ENCODE results near the gene STK24.

The STK24 gene

DNA sequence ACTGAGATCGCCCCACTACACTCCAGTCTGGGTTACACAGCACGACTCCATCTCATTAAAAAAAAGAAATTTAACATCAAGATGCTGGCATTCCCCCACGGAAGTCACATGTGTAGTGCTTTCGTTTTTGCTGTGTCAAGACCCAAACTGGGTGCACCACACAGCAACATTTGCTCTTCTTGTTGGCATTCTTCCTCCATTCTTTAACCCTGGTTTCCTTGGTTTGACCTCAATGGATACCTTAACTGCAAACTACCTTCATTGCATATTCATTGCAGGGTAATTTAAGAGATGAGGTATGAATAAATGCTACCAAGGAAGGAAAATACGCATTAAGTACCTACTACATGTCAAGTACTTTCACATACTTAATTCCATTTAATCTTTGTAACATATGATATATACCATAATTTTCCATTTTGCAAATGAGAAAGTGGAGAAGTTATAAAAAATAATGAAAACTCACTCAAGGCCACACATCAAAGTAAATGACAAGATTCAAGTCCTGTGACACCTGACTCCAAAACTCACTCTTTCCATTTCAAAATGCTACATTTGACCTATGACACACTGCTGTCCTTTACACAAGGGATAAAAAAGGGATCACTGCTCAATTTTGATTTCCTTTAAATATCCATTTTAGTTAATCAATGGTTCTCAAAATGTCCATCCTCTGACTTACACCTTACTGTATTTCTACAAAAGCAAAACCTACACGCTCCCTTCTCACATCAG lies 59.2 kb downstream of the STK24 start:
- H3K36me3 Mint-ChIP-seq (ENCODE audit: low read depth): peaks cover 24% of the 10 kb centered on the region
- H3K27ac Mint-ChIP-seq: no peak overlapping the region
- H3K4me3 Mint-ChIP-seq: no peak overlapping the region
- TF ChIP-seq CTCF (IDR thresholded peaks at IDR 0.05; ENCODE audit: unreplicated experiment in 3 of 3): no peak
- H3K9me3 Mint-ChIP-seq: no peaks in the 10 kb centered on the region
- H3K27me3 Mint-ChIP-seq (ENCODE audit: low read depth): peaks cover 4% of the 10 kb centered on the region
- H3K4me1 Mint-ChIP-seq: peaks cover 55% of the 10 kb centered on the region

GRCh38 chr13:98515818-98516465 lies 61.0 kb downstream of the STK24 start:
- peaks cover 33% of the 10 kb centered on the region for H3K36me3 Mint-ChIP-seq (ENCODE audit: low read depth)
- H3K4me1 Mint-ChIP-seq: peaks cover 38% of the 10 kb centered on the region
- TF ChIP-seq CTCF (IDR thresholded peaks at IDR 0.05; ENCODE audit: unreplicated experiment in 3 of 3): no peak
- H3K9me3 Mint-ChIP-seq: no peaks in the 10 kb centered on the region
- H3K4me3 Mint-ChIP-seq: no peak overlapping the region
- no peak overlapping the region for H3K27ac Mint-ChIP-seq
- H3K27me3 Mint-ChIP-seq (ENCODE audit: low read depth): peaks cover 4% of the 10 kb centered on the region

DNA sequence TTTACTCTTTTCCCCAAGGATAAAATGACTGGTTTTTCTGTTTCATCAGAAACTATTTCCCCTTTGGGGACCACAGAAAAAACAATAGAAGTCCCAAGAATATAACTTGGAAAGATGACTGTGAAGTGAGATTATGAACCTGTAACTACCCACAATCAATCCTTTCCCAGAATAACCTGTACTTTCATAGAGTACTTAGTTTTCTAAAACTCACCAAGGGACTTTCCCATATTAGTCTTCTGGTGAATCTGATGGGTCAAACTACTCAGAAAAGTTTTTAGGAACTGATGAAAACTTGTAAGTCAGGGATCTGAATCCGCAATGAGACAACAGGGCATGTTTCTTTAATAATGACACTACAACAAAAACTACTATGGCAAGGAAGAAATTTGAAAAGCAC lies 62.6 kb downstream of the STK24 start:
- H3K27me3 Mint-ChIP-seq (ENCODE audit: low read depth): peaks cover 4% of the 10 kb centered on the region
- no peak overlapping the region for H3K4me3 Mint-ChIP-seq
- H3K27ac Mint-ChIP-seq: no peak overlapping the region
- no peak for TF ChIP-seq CTCF (IDR thresholded peaks at IDR 0.05; ENCODE audit: unreplicated experiment in 3 of 3)
- H3K9me3 Mint-ChIP-seq: no peaks in the 10 kb centered on the region
- H3K36me3 Mint-ChIP-seq (ENCODE audit: low read depth): peaks cover 36% of the 10 kb centered on the region
- peaks cover 28% of the 10 kb centered on the region for H3K4me1 Mint-ChIP-seq

DNA sequence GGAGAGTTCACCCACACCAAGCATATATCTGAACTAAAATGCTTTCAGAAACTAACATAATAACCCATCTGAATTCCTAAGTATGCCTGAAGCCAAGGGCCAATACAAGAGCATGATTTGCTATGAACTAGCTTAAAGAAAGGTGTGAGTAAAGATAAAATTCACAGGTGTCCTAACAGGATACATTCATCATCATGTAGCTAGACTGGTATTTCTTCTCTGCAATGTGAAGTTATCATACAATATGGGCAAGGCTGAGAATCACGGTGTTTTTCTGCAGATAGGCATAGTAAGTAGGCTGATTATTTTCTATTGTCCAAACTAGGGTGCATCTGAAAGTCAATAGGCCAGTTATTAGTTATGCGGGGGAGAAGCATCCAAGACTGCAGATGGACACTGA lies 63.1 kb downstream of the STK24 start:
- Mint-ChIP-seq H3K27me3 (ENCODE audit: low read depth) (peaks cover 4% of the 10 kb centered on the region), H3K27ac (no peak overlapping the region), H3K4me3 (no peak overlapping the region), H3K9me3 (no peaks in the 10 kb centered on the region), H3K36me3 (ENCODE audit: low read depth) (peaks cover 34% of the 10 kb centered on the region), H3K4me1 (peaks cover 30% of the 10 kb centered on the region)
- TF ChIP-seq CTCF (IDR thresholded peaks at IDR 0.05; ENCODE audit: unreplicated experiment in 3 of 3): no peak

DNA sequence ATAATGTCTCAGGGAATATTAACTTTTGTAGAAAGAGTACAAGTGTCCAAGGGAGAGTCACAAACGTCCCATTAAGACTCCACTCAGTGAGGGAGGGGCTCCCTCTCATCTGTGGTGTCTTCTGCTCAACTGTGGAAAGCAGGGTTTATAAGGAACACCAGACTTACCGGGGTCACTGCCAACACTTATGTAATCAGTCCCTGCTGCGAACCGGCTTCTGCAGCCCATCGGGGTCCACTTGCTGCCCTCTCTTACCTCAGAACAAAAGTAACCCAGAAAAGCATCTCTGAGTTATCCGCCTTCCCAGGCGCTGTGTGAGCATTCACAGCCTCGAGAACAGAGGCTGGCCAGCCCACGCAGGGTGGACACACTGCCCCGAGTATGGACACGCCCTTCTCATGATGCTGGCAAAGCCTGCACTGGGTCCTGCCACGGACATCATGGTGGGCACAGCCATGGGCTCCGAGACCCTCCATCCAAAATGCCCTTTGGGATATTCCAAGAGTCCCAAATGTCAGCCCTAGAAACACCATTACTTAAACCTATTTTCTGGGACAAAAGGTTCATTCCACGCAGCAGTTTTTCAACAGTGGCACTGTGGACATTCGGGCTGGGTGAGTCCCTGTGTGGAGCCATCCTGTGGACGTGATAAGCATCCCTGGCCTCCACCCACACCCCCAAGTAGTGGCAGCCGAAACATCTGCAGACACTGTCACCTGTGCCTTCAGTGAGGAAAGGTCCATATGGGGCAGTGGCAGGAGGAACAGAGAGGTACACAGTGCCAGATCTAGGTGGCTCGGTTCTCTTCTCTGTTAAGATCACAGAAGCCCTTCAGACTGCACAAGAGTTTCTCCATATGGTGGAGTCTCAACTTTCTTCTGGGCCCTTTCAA lies 63.9 kb downstream of the STK24 start:
- Mint-ChIP-seq H3K36me3 (ENCODE audit: low read depth) (peaks cover 29% of the 10 kb centered on the region), H3K9me3 (no peaks in the 10 kb centered on the region), H3K4me3 (no peak overlapping the region), H3K27me3 (ENCODE audit: low read depth) (peaks cover 4% of the 10 kb centered on the region), H3K4me1 (peaks cover 38% of the 10 kb centered on the region), H3K27ac (no peak overlapping the region)
- no peak for TF ChIP-seq CTCF (IDR thresholded peaks at IDR 0.05; ENCODE audit: unreplicated experiment in 3 of 3)
